H1 (cell line): ENCODE data around the gene SH2B2. TPM values are rescaled to one million over a fixed set of nuclear protein-coding genes. Genes with fewer than 3 reads are reported as not detected.

ENCODE experiments used
- CTCF ChIA-PET: fragments of 300-600 bp; sonication (Branson Sonifier 250); formaldehyde crosslinking; loops from one replicate; lab custom pipeline; 2021; ENCODE audit not compliant: partially characterized antibody; lab: Charles Lee
- POLR2A ChIA-PET: fragments of 300-600 bp; sonication (Branson Sonifier 250); formaldehyde crosslinking; loops from one replicate; lab custom pipeline; 2021; ENCODE audit warnings: inconsistent platforms; ENCODE audit not compliant: partially characterized antibody; lab: Charles Lee
- DNase-seq, 2 experiments: peaks; one replicate each; pipeline versions ENCODE4 v3.0.0 to v3.0.0-alpha.2; 2010 to 2022; ENCODE audit warnings: low spot score in 2 of 2, low read depth in 1 of 2, mixed read lengths in 1 of 2
- FAIRE-seq: peaks from 2 replicates; lab custom pipeline; 2011; peaks lifted over from hg19 to GRCh38; lab: Jason Lieb, UNC
- H2AFZ ChIP-seq: 2 replicates; pipeline ENCODE4 v1.8.1; 2012; ENCODE audit warnings: low read length, inconsistent platforms
- H2AK5ac ChIP-seq: 2 replicates; pipeline ENCODE4 v1.6.1; 2013; ENCODE audit warnings: low read depth, low read length
- H2BK120ac ChIP-seq: replicated peaks from 2 replicates; pipeline ENCODE3; 2013; ENCODE audit warnings: low read depth, low read length, inconsistent platforms
- H2BK12ac ChIP-seq: 2 replicates; pipeline ENCODE4 v1.6.1; 2013; ENCODE audit warnings: low read depth, low read length
- H2BK15ac ChIP-seq: 2 replicates; pipeline ENCODE4 v1.6.1; 2013; ENCODE audit warnings: low read length
- H2BK20ac ChIP-seq: 2 replicates; pipeline ENCODE4 v1.6.1; 2013; ENCODE audit warnings: low read length
- H2BK5ac ChIP-seq: 2 replicates; pipeline ENCODE4 v1.6.1; 2013; ENCODE audit warnings: low read depth, low read length
- H3K14ac ChIP-seq: 2 replicates; pipeline ENCODE4 v1.6.1; 2013; ENCODE audit warnings: inconsistent platforms; ENCODE audit not compliant: insufficient read length
- H3K18ac ChIP-seq: 2 replicates; pipeline ENCODE4 v1.6.1; 2013; ENCODE audit warnings: low read length; ENCODE audit errors: extremely low read depth
- H3K23ac ChIP-seq: 2 replicates; pipeline ENCODE4 v1.6.1; 2013; ENCODE audit warnings: inconsistent platforms; ENCODE audit not compliant: insufficient read length
- H3K23me2 ChIP-seq: 2 replicates; pipeline ENCODE4 v1.6.1; 2013; ENCODE audit warnings: low read depth, low read length
- H3K27ac ChIP-seq: 2 replicates; pipeline ENCODE4 v1.6.1; 2011; ENCODE audit warnings: low read depth, low read length, inconsistent platforms
- H3K27me3 ChIP-seq, 4 experiments: replicated peaks in 1 of 4; 1 replicate in 1 of 4; 2 replicates in 3 of 4; pipeline versions ENCODE4 v1.6.1 to v1.8.1; 2011 to 2013; ENCODE audit warnings: low read length in 3 of 4, mild to moderate bottlenecking in 3 of 4, inconsistent platforms in 2 of 4, mixed read lengths in 2 of 4, moderate library complexity in 1 of 4; ENCODE audit not compliant: control insufficient read depth in 3 of 4, insufficient read depth in 3 of 4; ENCODE audit errors: extremely low read depth in 1 of 4
- H3K36me3 ChIP-seq, 4 experiments: 2 replicates each; pipeline versions ENCODE4 v1.6.1 to v1.8.1; 2011 to 2013; ENCODE audit warnings: mild to moderate bottlenecking in 4 of 4, low read length in 3 of 4, moderate library complexity in 2 of 4, control low read depth in 1 of 4, inconsistent platforms in 1 of 4; ENCODE audit not compliant: insufficient read depth in 4 of 4, control insufficient read depth in 2 of 4
- H3K4ac ChIP-seq: replicated peaks from 2 replicates; pipeline ENCODE3; 2013; ENCODE audit warnings: low read length, low read depth, mixed read lengths, inconsistent platforms; ENCODE audit not compliant: insufficient read length
- H3K4me1 ChIP-seq, 4 experiments: replicated peaks in 1 of 4; 1 replicate in 1 of 4; 2 replicates in 3 of 4; pipeline versions ENCODE4 v1.6.1 to v1.8.1; 2011 to 2013; ENCODE audit warnings: low read length in 3 of 4, inconsistent platforms in 2 of 4, mixed read lengths in 1 of 4; ENCODE audit not compliant: insufficient read depth in 4 of 4, control insufficient read depth in 3 of 4
- H3K4me2 ChIP-seq, 2 experiments: 2 replicates each; pipeline versions ENCODE4 v1.6.1 to v1.8.1; 2011 to 2013; ENCODE audit warnings: low read depth in 2 of 2, low read length in 2 of 2, control low read depth in 1 of 2, inconsistent platforms in 1 of 2, mild to moderate bottlenecking in 1 of 2; ENCODE audit not compliant: insufficient read depth in 1 of 2
- H3K4me3 ChIP-seq, 4 experiments: fragments of 200-600, 300-600 bp in 1 of 4; sonication (generic), shearing (Covaris generic), sonication (Bioruptor Twin) in 1 of 4; 2 replicates each; pipeline versions ENCODE4 v1.5.1 to v1.8.1; 2011 to 2016; ENCODE audit warnings: low read length in 4 of 4, low read depth in 3 of 4, control low read depth in 2 of 4, inconsistent platforms in 2 of 4, mild to moderate bottlenecking in 2 of 4, mixed read lengths in 1 of 4, moderate library complexity in 1 of 4; ENCODE audit not compliant: insufficient read depth in 2 of 4; ENCODE audit errors: extremely low read depth in 1 of 4
- H3K56ac ChIP-seq: replicated peaks from 2 replicates; pipeline ENCODE3; 2013; ENCODE audit warnings: low read depth, mild to moderate bottlenecking, mixed read lengths, low read length, inconsistent platforms; ENCODE audit not compliant: insufficient read length
- H3K79me1 ChIP-seq: 2 replicates; pipeline ENCODE4 v1.6.1; 2013; ENCODE audit warnings: low read depth, low read length, control low read depth
- H3K79me2 ChIP-seq, 2 experiments: 2 replicates each; pipeline versions ENCODE4 v1.6.1 to v1.8.1; 2012 to 2013; ENCODE audit warnings: low read length in 2 of 2, mild to moderate bottlenecking in 2 of 2, inconsistent platforms in 1 of 2; ENCODE audit not compliant: insufficient read depth in 2 of 2, control insufficient read depth in 1 of 2
- H3K9ac ChIP-seq, 4 experiments: replicated peaks in 1 of 4; 1 replicate in 1 of 4; 2 replicates in 3 of 4; pipeline versions ENCODE4 v1.6.1 to v1.8.1; 2011 to 2013; ENCODE audit warnings: low read depth in 3 of 4, low read length in 3 of 4, control low read depth in 2 of 4, mild to moderate bottlenecking in 2 of 4, moderate library complexity in 2 of 4, inconsistent platforms in 1 of 4; ENCODE audit errors: extremely low read depth in 1 of 4
- H3K9me3 ChIP-seq, 2 experiments: 2 replicates each; pipeline versions ENCODE4 v1.6.1 to v1.8.1; 2012 to 2013; ENCODE audit warnings: mild to moderate bottlenecking in 2 of 2, moderate library complexity in 2 of 2, control low read depth in 1 of 2, inconsistent platforms in 1 of 2, low read depth in 1 of 2, low read length in 1 of 2, mixed read lengths in 1 of 2; ENCODE audit not compliant: insufficient read depth in 2 of 2
- H4K20me1 ChIP-seq, 2 experiments: replicated peaks in 1 of 2; 2 replicates each; pipeline versions ENCODE3 to v1.8.1; 2011 to 2013; ENCODE audit warnings: inconsistent platforms in 2 of 2, low read length in 2 of 2, mild to moderate bottlenecking in 1 of 2; ENCODE audit not compliant: insufficient read depth in 2 of 2, control insufficient read depth in 1 of 2
- H4K5ac ChIP-seq: 2 replicates; pipeline ENCODE4 v1.6.1; 2013; ENCODE audit warnings: low read length, low read depth, mixed read lengths, inconsistent platforms; ENCODE audit not compliant: insufficient read length
- H4K8ac ChIP-seq: 2 replicates; pipeline ENCODE4 v1.8.0; 2013; ENCODE audit warnings: mild to moderate bottlenecking, moderate library complexity, low read length, inconsistent platforms; ENCODE audit not compliant: insufficient read depth; ENCODE audit errors: extremely low read depth
- H4K91ac ChIP-seq: replicated peaks from 2 replicates; pipeline ENCODE3; 2013; ENCODE audit warnings: low read length, mixed read lengths, inconsistent platforms; ENCODE audit not compliant: insufficient read length
- GABPA ChIP-seq: IDR thresholded peaks from 2 replicates; pipeline ENCODE4 v1.6.1; 2011; ENCODE audit warnings: mild to moderate bottlenecking, low read length, moderate library complexity, borderline replicate concordance; ENCODE audit not compliant: insufficient read depth
- MAX ChIP-seq: IDR thresholded peaks from 2 replicates; pipeline ENCODE4 v1.6.1; 2012; ENCODE audit warnings: inconsistent platforms
- WGBS, 2 experiments: shearing (Covaris generic) in 1 of 2; methylation state at CpG; one replicate each; pipeline versions ENCODE4 v1.1.6 to v1.1.7; 2013 to 2015; ENCODE audit warnings: low lambda C conversion rate in 2 of 2, mixed read lengths in 2 of 2, inconsistent platforms in 1 of 2, low coverage in 1 of 2, missing lambda C conversion rate in 1 of 2; ENCODE audit not compliant: insufficient replicate concordance in 2 of 2, insufficient coverage in 1 of 2, insufficient read length in 1 of 2; ENCODE audit errors: extremely low coverage in 1 of 2, missing lambda C conversion rate in 1 of 2; 5-methylcytosine and 5-hydroxymethylcytosine counted together
- polyA plus RNA-seq, 7 experiments: library from polyadenylated mRNA; depleted of rRNA in 3 of 7; stranded (reverse) in 5 of 7; unstranded in 2 of 7; fragments of >200 nt in 5 of 7; fragments of 200-250 nt in 2 of 7; gene quantifications; 1 replicate in 5 of 7; 2 replicates in 1 of 7; 4 replicates in 1 of 7; pipeline versions ENCODE4 v1.2.1 to v1.2.3, GENCODE V29; 2011 to 2013; ENCODE audit warnings: missing spikeins in 2 of 7, mixed read lengths in 2 of 7
- total RNA-seq: library from RNA; stranded (reverse); fragmentation: NEBNext Ultra II Directional; extraction: Animal tissue kit (Norgen Biotek cat#: 25700); gene quantifications from 2 replicates; pipeline ENCODE4 v1.2.1, GENCODE V29; 2021

The SH2B2 gene
- total and polyA plus RNA-seq, 2 of the 8 experiments (the other 6 are each of a cell fraction or from before 2014, with no cell fraction given), result 11.5 to 18.7 TPM

GRCh38 chr7:102275123-102275703 lies 11.5 kb upstream of the SH2B2 start:
- POLR2A ChIA-PET, result no interaction called here
- CTCF ChIA-PET, result interaction anchor here (0.6 to 1.5 kb wide), 4 partner anchors 29 to 732 kb away, joined by 3 read pairs; no protein-coding TSS in a partner anchor
- TF ChIP-seq GABPA (no peak), MAX (no peak)

More at GRCh38 chr7:102275123-102275703, 11.5 kb upstream of the SH2B2 start:
- no peak overlapping the region; the same call in 1 of the 2 replicates for H2BK5ac ChIP-seq
- H4K5ac ChIP-seq, result no peak overlapping the region
- H4K8ac ChIP-seq, result peak overlapping the region; percentile 14; the same call in 1 of the 2 replicates
- no peak overlapping the region for H3K56ac ChIP-seq
- no peaks in the 10 kb centered on the region for H3K36me3 ChIP-seq
- no peaks in the 10 kb centered on the region for H3K79me1 ChIP-seq
- no peak overlapping the region for H3K18ac ChIP-seq
- H3K27ac ChIP-seq, result no peak overlapping the region
- H2BK12ac ChIP-seq, result no peak overlapping the region
- 93% methylated on average over 10 of the region's 10 CpGs; no CpG with 5 or more reads in 1 of the 2 experiments for WGBS, 2 experiments
- H3K4ac ChIP-seq, result no peak overlapping the region
- no peak for DNase-seq
- no peaks in the 10 kb centered on the region for H3K23me2 ChIP-seq
- no peak for FAIRE-seq
- H4K91ac ChIP-seq, result no peak overlapping the region
- no peaks in the 10 kb centered on the region for H3K27me3 ChIP-seq
- no peaks in the 10 kb centered on the region for H4K20me1 ChIP-seq
- H2AK5ac ChIP-seq, result no peak overlapping the region
- no peak overlapping the region for H3K4me3 ChIP-seq
- no peak overlapping the region for H2AFZ ChIP-seq
- no peak overlapping the region for H2BK15ac ChIP-seq
- peaks cover 0 to 8% (median 3%) of the 10 kb centered on the region in 4 experiments; a peak in 4 of 7 replicates for H3K4me1 ChIP-seq
- no peak overlapping the region for H2BK20ac ChIP-seq
- H3K9me3 ChIP-seq, result no peaks in the 10 kb centered on the region
- no peak overlapping the region for H3K9ac ChIP-seq
- H3K23ac ChIP-seq, result no peak overlapping the region
- no peak overlapping the region for H2BK120ac ChIP-seq
- H3K4me2 ChIP-seq, result no peak overlapping the region
- no peak overlapping the region for H3K14ac ChIP-seq
- H3K79me2 ChIP-seq, result no peaks in the 10 kb centered on the region
